Trophoblast cell (in vitro differentiated cells and primary cell): ENCODE data around the gene SERPINE1.

Source experiments
- DNase-seq, 2 donors: peaks; one replicate each; pipeline ENCODE4 v3.0.0-alpha.2; 2016
- H2AFZ ChIP-seq: 2 replicates; pipeline ENCODE4 v1.6.1; 2013; ENCODE audit warnings: low read length, moderate library complexity, mild to moderate bottlenecking; ENCODE audit not compliant: insufficient read depth, poor library complexity
- H2AK5ac ChIP-seq: 2 replicates; pipeline ENCODE4 v1.6.1; 2013; ENCODE audit warnings: mild to moderate bottlenecking, low read length
- H2BK120ac ChIP-seq: 2 replicates; pipeline ENCODE4 v1.6.1; 2013; ENCODE audit warnings: low read length, mild to moderate bottlenecking, moderate library complexity; ENCODE audit not compliant: insufficient read depth, poor library complexity
- H2BK12ac ChIP-seq: 2 replicates; pipeline ENCODE4 v1.6.1; 2013; ENCODE audit warnings: mild to moderate bottlenecking, low read length, moderate library complexity
- H2BK5ac ChIP-seq: 2 replicates; pipeline ENCODE4 v1.6.1; 2013; ENCODE audit warnings: low read length, low read depth, moderate library complexity, mild to moderate bottlenecking; ENCODE audit not compliant: poor library complexity
- H3K14ac ChIP-seq: 2 replicates; pipeline ENCODE4 v1.6.1; 2013; ENCODE audit warnings: mild to moderate bottlenecking, low read length
- H3K18ac ChIP-seq: 2 replicates; pipeline ENCODE4 v1.6.1; 2013; ENCODE audit warnings: mild to moderate bottlenecking, low read length
- H3K23ac ChIP-seq: 2 replicates; pipeline ENCODE4 v1.6.1; 2013; ENCODE audit warnings: low read length
- H3K27ac ChIP-seq: 2 replicates; pipeline ENCODE4 v1.5.1; 2013; ENCODE audit warnings: low read depth, mild to moderate bottlenecking, inconsistent platforms, low read length, moderate library complexity
- H3K27me3 ChIP-seq: 2 replicates; pipeline ENCODE4 v1.6.1; 2013; ENCODE audit warnings: inconsistent platforms, mild to moderate bottlenecking, low read length, moderate library complexity; ENCODE audit not compliant: insufficient read depth
- H3K36me3 ChIP-seq, 2 experiments: 1 replicate in 1 of 2; 2 replicates in 1 of 2; pipeline ENCODE4 v1.6.1; 2013; ENCODE audit warnings: low read length in 2 of 2, mild to moderate bottlenecking in 2 of 2, moderate library complexity in 1 of 2; ENCODE audit not compliant: insufficient read depth in 2 of 2, control insufficient read depth in 1 of 2
- H3K4ac ChIP-seq: 2 replicates; pipeline ENCODE4 v1.6.1; 2013; ENCODE audit warnings: low read depth, mild to moderate bottlenecking, low read length, moderate library complexity
- H3K4me1 ChIP-seq, 2 experiments: 1 replicate in 1 of 2; 2 replicates in 1 of 2; pipeline ENCODE4 v1.6.1; 2013; ENCODE audit warnings: low read length in 2 of 2, mild to moderate bottlenecking in 2 of 2, moderate library complexity in 1 of 2; ENCODE audit not compliant: insufficient read depth in 2 of 2, control insufficient read depth in 1 of 2
- H3K4me2 ChIP-seq: 2 replicates; pipeline ENCODE4 v1.6.1; 2013; ENCODE audit warnings: inconsistent platforms, mild to moderate bottlenecking, low read length, moderate library complexity
- H3K4me3 ChIP-seq: 2 replicates; pipeline ENCODE4 v1.5.1; 2013; ENCODE audit warnings: mild to moderate bottlenecking, low read depth, low read length, inconsistent platforms
- H3K79me1 ChIP-seq: one replicate; pipeline ENCODE4 v1.6.1; 2013; ENCODE audit warnings: low read length
- H3K79me2 ChIP-seq: 2 replicates; pipeline ENCODE4 v1.6.1; 2013; ENCODE audit warnings: low read length, mild to moderate bottlenecking; ENCODE audit not compliant: control insufficient read depth, insufficient read depth, poor library complexity
- H3K9ac ChIP-seq: 2 replicates; pipeline ENCODE4 v1.6.1; 2013; ENCODE audit warnings: mild to moderate bottlenecking, low read length
- H3K9me3 ChIP-seq: 2 replicates; pipeline ENCODE4 v1.6.1; 2013; ENCODE audit warnings: low read depth, mild to moderate bottlenecking, control low read depth, inconsistent platforms, low read length; ENCODE audit not compliant: insufficient read depth
- H4K12ac ChIP-seq: 2 replicates; pipeline ENCODE4 v1.6.1; 2013; ENCODE audit warnings: low read depth, mild to moderate bottlenecking, low read length, moderate library complexity
- H4K8ac ChIP-seq: 2 replicates; pipeline ENCODE4 v1.6.1; 2013; ENCODE audit warnings: low read depth, mild to moderate bottlenecking, low read length, moderate library complexity
- H4K91ac ChIP-seq: one replicate; pipeline ENCODE4 v1.6.1; 2013; ENCODE audit warnings: low read depth, mild to moderate bottlenecking, low read length, moderate library complexity
- WGBS: extraction: QIAGEN DNeasy Blood & Tissue Kit; methylation state at CpG from one replicate; pipeline ENCODE4 v1.1.7; 2013; ENCODE audit warnings: missing lambda C conversion rate; ENCODE audit not compliant: insufficient read length, insufficient coverage; ENCODE audit errors: extremely low coverage; 5-methylcytosine and 5-hydroxymethylcytosine counted together

Gene SERPINE1

DNA sequence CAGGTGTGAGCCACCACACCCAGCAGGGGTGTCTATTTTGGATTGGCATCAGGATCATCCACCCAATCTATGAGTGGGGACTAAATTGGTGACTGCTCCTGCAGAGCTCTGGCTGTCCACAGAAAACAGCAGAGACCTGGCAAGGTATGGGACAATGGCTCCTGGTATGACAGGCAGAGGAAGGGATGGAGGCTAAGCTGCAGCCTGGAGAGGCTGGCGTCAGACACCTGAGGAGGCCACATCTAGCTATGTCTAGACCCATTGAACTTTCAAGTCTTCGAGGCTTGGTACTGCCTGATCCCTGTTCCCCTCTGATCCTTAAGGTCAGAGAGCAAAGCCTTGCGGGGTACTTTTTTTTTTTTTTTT, 3.2 kb upstream of the SERPINE1 start:
- H3K14ac ChIP-seq, result peak overlapping the region; percentile 39
- peak overlapping the region; percentile 81 for H2BK12ac ChIP-seq
- no peak overlapping the region for H4K12ac ChIP-seq
- H3K27ac ChIP-seq, result no peak overlapping the region
- H3K36me3 ChIP-seq, result no peaks in the 10 kb centered on the region
- no peak overlapping the region for H2AFZ ChIP-seq
- peaks cover 55% of the 10 kb centered on the region for H3K79me1 ChIP-seq
- H3K4me1 ChIP-seq, result peaks cover 43 to 60% of the 10 kb centered on the region in 2 experiments
- peak overlapping the region; percentile 5 for H4K8ac ChIP-seq
- peaks cover 9% of the 10 kb centered on the region for H3K79me2 ChIP-seq
- H2AK5ac ChIP-seq, result peak overlapping the region; percentile 6
- H3K4me2 ChIP-seq, result no peak overlapping the region
- DNase-seq, result peak in 1 of 2 donors; percentile 51
- no peak overlapping the region for H3K18ac ChIP-seq
- peak overlapping the region; percentile 94 for H4K91ac ChIP-seq
- no peak overlapping the region for H3K9ac ChIP-seq
- WGBS, result no CpG with 5 or more reads among the region's 3 CpGs
- H3K4me3 ChIP-seq, result no peak overlapping the region
- H3K27me3 ChIP-seq, result no peaks in the 10 kb centered on the region
- H2BK120ac ChIP-seq, result peak overlapping the region; percentile 84
- no peak overlapping the region for H3K4ac ChIP-seq
- peak overlapping the region; percentile 74 for H2BK5ac ChIP-seq
- no peak overlapping the region for H3K23ac ChIP-seq
- peaks cover 4% of the 10 kb centered on the region for H3K9me3 ChIP-seq

DNA sequence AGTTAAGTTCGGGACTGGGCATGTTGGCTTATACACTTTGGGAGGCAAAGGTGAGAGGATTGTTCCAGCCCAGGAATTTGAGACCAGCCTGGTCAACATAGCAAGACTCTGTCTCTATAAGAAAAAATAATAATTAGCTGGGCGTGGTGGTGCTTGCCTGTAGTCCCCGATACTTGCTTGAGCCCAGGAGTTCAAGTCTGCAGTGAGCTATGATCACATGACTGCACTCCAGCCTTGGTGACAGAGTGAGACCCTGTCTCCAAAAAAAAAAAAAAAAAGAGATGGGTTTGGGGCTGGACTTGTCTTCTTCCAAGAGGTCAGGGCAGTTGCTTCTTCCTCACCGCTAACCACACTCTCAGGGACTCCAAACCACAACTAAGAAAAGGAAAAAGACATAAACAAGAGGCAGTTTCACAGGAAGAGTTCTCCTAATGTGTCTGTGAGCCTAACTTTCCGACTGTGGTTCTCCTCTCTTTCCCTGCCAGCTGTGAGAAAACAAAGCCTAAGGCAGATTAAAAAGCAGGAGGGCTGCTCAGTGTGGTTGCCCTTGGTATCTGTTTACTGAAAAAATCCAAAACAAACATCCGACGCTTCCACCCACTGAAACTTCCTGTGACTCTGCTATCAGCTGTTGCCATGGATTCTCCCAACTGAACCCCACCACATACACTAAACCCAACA, 2.4 kb upstream of the SERPINE1 start:
- Histone ChIP-seq H4K91ac (peak overlapping the region; percentile 91), H3K4me2 (no peak overlapping the region), H3K79me1 (peaks cover 51% of the 10 kb centered on the region), H3K4me3 (no peak overlapping the region), H3K4ac (peak overlapping the region; percentile 38), H3K4me1 (peaks cover 41 to 60% of the 10 kb centered on the region in 2 experiments), H2AK5ac (peak overlapping the region; percentile 59), H3K18ac (peak overlapping the region; percentile 35), H3K23ac (no peak overlapping the region), H2BK120ac (peak overlapping the region; percentile 89), H3K79me2 (peaks cover 9% of the 10 kb centered on the region), H4K12ac (no peak overlapping the region), H2BK5ac (peak overlapping the region; percentile 75), H3K9ac (no peak overlapping the region), H4K8ac (peak overlapping the region; percentile 51), H3K36me3 (no peaks in the 10 kb centered on the region), H3K27ac (peak overlapping the region; percentile 81), H3K27me3 (no peaks in the 10 kb centered on the region), H3K9me3 (peaks cover 4% of the 10 kb centered on the region), H3K14ac (peak overlapping the region; percentile 69), H2AFZ (peak overlapping the region; percentile 8), H2BK12ac (peak overlapping the region; percentile 78)
- no CpG with 5 or more reads among the region's 7 CpGs for WGBS
- DNase-seq, result peak; percentile 72 to 89

GRCh38 chr7:101125989-101126650, 784 bp upstream of the SERPINE1 start:
- Histone ChIP-seq H2BK5ac (peak overlapping the region; percentile 47), H2BK12ac (peak overlapping the region; percentile 16), H3K23ac (no peak overlapping the region), H2AK5ac (no peak overlapping the region), H4K91ac (peak overlapping the region; percentile 86), H3K4me2 (peak overlapping the region; percentile 51), H4K8ac (peak overlapping the region; percentile 21), H3K27ac (peak overlapping the region; percentile 49), H2AFZ (peak overlapping the region; percentile 6), H3K79me1 (peaks cover 50% of the 10 kb centered on the region), H3K4me1 (peaks cover 41 to 56% of the 10 kb centered on the region in 2 experiments), H3K4ac (no peak overlapping the region), H3K79me2 (peaks cover 9% of the 10 kb centered on the region), H3K9me3 (peaks cover 4% of the 10 kb centered on the region), H2BK120ac (peak overlapping the region; percentile 27), H3K27me3 (no peaks in the 10 kb centered on the region), H3K36me3 (peaks cover 7 to 9% of the 10 kb centered on the region in 2 experiments), H3K9ac (peak overlapping the region; percentile 16), H4K12ac (no peak overlapping the region), H3K14ac (peak overlapping the region; percentile 10), H3K4me3 (no peak overlapping the region), H3K18ac (peak overlapping the region; percentile 15)
- no CpG with 5 or more reads among the region's 15 CpGs for WGBS
- peak; percentile 94 for DNase-seq

DNA sequence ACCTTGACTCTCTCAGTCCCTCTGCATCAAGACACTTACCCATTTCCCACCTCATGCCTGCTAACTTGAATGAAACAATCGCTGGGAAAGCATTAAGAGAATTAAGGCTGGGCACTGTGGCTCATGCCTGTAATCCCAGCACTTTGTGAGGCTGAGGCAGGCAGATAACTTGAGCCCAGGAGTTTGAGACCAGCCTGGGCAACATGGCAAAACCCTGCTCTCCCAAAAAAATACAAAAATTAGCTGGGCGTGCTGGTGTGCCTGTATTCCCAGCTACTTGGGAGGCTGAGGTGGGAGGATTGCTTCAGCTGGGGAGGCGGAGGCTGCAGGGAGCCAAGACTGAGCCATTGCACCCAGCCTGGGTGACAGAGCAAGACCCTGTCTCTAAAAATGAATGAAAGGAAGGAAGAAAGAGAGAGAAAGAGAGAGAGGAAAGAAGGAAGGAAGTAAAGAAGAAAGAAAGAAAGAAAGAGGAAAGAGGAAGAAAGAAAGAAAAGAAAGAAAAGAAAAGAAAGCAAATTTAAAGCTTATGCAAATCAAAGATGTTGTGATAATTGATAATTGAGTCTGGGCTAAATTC, 646 bp downstream of the SERPINE1 start:
- Histone ChIP-seq H2BK12ac (peak overlapping the region; percentile 78), H2BK5ac (peak overlapping the region; percentile 42), H3K27ac (peak overlapping the region; percentile 49), H3K4me3 (peak overlapping the region; percentile 53), H3K27me3 (no peaks in the 10 kb centered on the region), H3K9ac (no peak overlapping the region), H2AFZ (no peak overlapping the region), H3K23ac (no peak overlapping the region), H3K79me1 (peaks cover 36% of the 10 kb centered on the region), H3K36me3 (peaks cover 9 to 14% of the 10 kb centered on the region in 2 experiments), H3K4ac (no peak overlapping the region), H3K9me3 (peaks cover 4% of the 10 kb centered on the region), H3K4me2 (peak overlapping the region; percentile 51), H3K4me1 (peaks cover 31 to 45% of the 10 kb centered on the region in 2 experiments), H3K18ac (peak overlapping the region; percentile 91), H2BK120ac (peak overlapping the region; percentile 47), H3K14ac (no peak overlapping the region), H3K79me2 (peaks cover 7% of the 10 kb centered on the region), H4K12ac (no peak overlapping the region), H2AK5ac (no peak overlapping the region), H4K91ac (peak overlapping the region; percentile 52), H4K8ac (peak overlapping the region; percentile 75)
- peak in 1 of 2 donors; percentile 26 for DNase-seq
- WGBS, result no CpG with 5 or more reads among the region's 3 CpGs
